NB4 (cell line): ENCODE results near the gene CIDEB.

Experiments used
- CTCF ChIP-seq: IDR thresholded peaks from one replicate; pipeline ENCODE4 v1.5.1; 2012; ENCODE audit warnings: low read depth, low read length
- MAX ChIP-seq: IDR thresholded peaks from 2 replicates; pipeline ENCODE4 v1.6.1; 2011; ENCODE audit warnings: low read depth, low read length
- POLR2A ChIP-seq: IDR thresholded peaks from 2 replicates; pipeline ENCODE4 v1.6.1; 2011; ENCODE audit warnings: mild to moderate bottlenecking; ENCODE audit not compliant: insufficient read length; ENCODE audit errors: extremely low read depth

- TF ChIP-seq POLR2A, result no peak
- no peak for TF ChIP-seq CTCF
- no peak for TF ChIP-seq MAX
Measured at GRCh38 chr14:24351517-24351916, 43.7 kb upstream of the CIDEB start.
